Activated CD4-positive, CD25-positive, alpha-beta regulatory T cell (primary cell): ENCODE results near the gene AIF1.
A peak's percentile ranks its signal among the peaks of the same experiment; 100 is the strongest.

Experiments used
- DNase-seq, 4 experiments: peaks; one replicate each; lab custom pipeline; 2025; lab: John Stamatoyannopoulos, UW

The AIF1 gene

DNA sequence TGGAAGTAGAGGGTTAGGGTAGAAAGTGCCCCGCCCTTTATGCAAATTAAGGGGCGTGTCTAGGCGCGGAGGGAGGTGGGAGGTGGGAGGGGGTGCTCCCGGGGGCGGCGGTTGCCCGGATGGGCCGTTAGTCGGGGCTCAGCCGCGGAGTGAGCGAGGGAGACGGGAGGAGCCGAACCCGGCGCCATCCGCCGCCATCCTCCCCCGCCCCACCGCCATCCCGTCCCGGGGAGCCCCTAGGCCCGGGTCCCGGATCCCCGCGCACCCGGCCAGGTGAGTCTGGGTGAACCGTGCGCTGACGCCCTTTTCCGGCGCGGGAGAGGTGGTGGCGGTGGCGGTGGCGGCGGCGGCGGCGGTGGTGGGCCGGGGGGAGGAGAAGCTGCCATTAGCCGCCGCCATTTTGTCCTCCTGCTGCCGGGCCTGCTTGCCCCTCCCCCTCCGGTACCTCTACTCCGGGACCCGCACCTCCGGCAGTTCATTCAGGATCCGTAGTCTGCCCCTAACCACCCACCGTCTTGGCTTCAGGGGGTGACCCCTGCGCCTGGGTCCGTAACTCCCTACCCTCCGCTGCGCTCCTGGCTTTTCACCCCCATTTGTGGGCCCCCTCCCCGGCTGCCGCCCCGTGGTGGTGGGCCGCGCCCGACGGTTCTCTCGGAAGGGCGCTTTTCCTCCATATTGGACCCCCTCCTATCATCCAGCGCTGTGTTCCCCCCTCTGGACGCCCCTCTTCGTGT is 5.7 kb downstream of the AIF1 start, which contains the start of gene PRRC2A:
Gene PRRC2A (plus strand): TSS at position 130 of the 734 bp plus-strand sequence. CDS start 2,075 bp downstream, outside the sequence.
- DNase-seq = peak; percentile 85 to 99 (median 99)

GRCh38 chr6:31621320-31621939 is 6.4 kb downstream of the AIF1 start:
- no peak for DNase-seq

- no peak for DNase-seq
These were observed 7.0 kb downstream of the AIF1 start for GRCh38 chr6:31621991-31622390.

GRCh38 chr6:31622684-31623091 is 7.7 kb downstream of the AIF1 start:
- no peak for DNase-seq

GRCh38 chr6:31624070-31624469 is 9.0 kb downstream of the AIF1 start:
- DNase-seq = no peak

DNA sequence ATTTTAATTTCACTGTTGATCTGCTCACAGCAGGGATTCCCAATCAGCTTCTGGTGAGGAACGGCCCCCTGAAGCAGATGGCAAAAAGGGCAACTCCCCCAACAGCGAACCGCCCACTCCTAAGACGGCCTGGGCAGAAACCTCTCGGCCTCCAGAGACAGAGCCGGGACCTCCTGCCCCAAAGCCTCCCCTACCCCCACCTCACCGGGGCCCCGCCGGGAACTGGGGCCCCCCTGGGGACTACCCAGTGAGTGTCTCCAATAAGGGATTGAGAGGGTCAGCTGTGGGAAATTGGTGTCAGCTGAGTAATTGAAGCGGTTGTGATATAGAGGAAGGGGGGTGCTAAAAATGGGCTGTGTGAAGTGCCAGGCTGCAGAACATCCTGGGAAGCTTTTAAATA is 11.9 kb downstream of the AIF1 start:
- DNase-seq = no peak

DNA sequence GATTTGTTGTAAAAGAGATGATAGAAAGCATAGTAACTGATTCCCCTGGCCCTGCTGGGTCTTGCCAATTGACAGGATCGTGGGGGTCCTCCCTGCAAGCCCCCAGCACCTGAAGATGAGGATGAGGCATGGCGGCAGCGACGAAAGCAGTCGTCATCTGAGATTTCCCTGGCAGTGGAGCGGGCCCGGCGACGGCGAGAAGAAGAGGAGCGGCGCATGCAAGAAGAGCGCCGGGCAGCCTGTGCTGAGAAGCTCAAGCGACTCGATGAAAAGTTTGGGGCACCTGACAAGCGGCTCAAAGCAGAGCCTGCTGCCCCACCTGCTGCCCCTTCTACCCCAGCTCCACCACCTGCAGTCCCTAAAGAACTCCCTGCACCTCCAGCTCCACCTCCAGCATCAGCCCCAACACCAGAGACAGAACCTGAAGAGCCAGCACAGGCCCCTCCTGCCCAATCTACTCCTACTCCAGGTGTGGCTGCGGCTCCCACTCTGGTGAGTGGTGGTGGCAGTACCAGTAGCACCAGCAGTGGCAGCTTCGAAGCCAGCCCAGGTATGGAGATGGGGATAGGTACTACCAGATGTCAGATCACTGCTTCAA is 12.8 kb downstream of the AIF1 start:
- no peak for DNase-seq

- DNase-seq = no peak
These were observed 14.0 kb downstream of the AIF1 start for GRCh38 chr6:31629014-31629413.

DNA sequence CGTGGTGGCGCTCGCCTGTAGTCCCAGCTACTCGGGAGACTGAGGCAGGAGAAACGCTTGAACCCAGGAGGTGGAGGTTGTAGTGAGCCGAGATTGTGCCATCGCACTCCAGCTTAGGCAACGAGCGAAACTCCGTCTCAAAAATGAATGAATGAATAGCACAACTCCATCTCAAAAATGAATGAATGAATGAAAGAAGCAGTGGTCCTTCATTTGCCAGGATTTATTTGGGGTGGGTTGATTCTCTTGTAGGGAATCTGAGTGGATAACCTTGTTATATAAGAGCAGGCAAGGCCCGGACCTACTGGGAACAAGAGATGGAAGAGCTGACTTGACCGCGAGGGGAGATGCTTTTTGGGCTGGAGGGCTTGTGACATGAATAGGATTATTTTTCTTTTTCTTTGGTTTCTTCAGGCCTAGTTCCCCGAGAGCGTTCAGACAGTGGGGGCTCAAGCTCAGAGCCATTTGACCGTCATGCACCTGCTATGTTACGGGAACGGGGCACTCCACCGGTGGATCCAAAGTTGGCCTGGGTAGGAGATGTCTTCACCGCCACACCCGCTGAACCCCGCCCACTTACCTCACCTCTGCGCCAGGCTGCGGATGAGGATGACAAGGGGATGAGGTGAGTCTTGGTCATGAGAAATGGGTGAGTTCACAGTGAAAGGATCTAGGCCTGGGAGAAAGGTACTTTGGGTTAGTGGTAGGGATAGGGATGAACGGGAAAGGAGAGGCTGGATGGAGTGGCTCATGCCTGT is 15.3 kb downstream of the AIF1 start:
- DNase-seq = no peak

DNA sequence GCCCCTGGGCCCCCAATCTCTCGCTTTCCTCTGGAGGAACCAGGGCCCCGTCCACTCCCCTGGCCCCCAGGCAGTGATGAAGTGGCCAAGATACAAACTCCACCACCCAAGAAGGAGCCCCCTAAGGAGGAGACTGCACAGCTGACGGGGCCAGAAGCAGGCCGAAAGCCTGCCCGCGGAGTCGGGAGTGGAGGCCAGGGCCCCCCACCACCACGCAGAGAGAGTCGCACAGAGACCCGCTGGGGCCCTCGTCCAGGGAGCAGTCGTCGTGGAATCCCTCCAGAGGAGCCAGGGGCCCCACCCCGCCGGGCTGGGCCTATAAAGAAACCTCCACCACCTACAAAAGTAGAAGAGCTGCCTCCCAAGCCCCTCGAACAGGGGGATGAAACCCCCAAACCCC is 16.2 kb downstream of the AIF1 start:
- DNase-seq = no peak

DNA sequence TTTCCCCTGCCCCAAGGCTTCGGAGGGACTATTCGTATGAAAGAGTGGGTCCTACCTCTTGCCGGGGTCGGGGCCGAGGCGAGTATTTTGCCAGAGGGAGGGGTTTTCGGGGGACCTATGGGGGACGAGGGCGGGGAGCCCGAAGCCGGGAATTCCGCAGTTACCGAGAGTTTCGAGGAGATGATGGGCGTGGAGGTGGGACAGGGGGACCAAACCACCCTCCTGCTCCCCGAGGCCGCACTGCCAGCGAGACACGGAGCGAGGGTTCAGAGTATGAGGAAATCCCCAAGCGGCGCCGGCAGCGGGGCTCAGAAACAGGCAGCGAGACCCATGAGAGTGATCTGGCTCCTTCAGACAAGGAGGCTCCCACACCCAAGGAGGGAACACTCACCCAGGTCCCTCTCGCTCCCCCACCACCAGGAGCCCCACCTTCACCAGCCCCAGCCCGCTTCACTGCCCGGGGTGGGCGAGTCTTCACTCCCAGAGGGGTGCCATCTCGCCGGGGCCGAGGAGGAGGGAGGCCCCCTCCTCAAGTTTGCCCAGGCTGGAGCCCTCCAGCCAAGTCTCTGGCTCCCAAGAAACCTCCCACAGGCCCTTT is 16.7 kb downstream of the AIF1 start:
- no peak for DNase-seq

DNA sequence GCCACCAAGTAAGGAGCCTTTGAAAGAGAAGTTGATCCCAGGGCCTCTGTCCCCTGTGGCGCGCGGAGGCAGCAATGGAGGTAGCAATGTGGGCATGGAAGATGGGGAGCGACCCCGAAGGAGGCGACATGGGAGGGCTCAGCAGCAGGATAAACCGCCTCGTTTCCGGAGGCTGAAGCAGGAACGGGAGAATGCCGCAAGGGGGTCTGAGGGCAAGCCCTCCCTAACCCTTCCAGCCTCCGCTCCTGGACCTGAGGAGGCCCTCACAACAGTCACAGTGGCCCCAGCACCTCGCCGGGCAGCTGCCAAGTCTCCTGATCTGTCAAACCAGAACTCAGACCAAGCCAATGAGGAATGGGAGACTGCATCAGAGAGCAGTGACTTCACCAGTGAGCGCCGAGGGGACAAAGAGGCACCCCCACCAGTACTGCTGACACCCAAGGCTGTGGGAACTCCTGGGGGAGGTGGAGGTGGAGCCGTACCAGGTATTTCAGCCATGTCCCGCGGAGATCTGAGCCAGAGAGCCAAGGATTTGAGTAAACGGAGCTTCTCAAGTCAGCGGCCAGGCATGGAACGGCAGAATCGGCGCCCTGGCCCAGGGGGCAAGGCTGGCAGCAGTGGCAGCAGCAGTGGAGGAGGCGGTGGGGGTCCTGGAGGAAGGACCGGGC is 17.4 kb downstream of the AIF1 start:
- DNase-seq = no peak

GRCh38 chr6:31633447-31633846 is 18.4 kb downstream of the AIF1 start:
- DNase-seq = no peak

DNA sequence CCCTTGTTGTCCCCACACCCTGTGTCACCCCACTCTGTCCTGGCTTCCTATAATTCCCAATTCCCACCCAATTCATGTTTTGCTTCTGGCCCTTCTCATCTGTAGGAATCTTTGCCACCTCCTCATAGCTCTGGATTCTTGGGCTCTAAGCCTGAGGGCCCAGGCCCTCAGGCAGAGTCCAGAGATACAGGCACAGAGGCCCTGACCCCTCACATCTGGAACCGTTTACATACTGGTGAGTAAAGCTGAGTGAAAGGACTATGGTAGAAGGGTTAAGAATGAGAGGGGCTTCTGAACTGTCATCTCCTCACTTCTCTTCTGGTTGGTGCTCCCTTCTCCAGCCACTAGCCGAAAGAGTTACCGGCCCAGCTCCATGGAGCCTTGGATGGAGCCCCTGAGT is 19.1 kb downstream of the AIF1 start:
- no peak for DNase-seq

- no peak for DNase-seq
These were observed 20.0 kb downstream of the AIF1 start for GRCh38 chr6:31634969-31635575.

- DNase-seq = no peak
These were observed 21.9 kb downstream of the AIF1 start for GRCh38 chr6:31636698-31637596.

DNA sequence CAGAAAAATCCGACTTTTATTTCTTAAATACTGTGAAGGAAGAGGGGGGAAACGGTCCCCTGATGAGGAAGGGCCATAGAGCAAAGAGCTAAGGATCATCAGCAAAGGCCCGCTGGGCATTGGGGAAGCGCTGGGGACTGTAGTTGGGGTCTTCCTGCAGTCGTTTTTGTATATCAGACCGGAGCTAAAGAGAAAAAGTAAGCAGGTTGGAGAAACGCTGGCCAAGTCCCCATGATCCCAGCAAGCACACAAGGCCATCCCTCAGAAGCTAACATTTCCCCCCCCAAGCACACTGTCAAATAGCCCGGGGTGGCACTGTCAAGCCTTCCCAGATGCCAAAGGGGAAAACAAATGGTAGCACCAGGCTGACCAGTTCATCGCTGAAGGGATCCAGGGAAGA is 24.0 kb downstream of the AIF1 start:
- no peak for DNase-seq

DNA sequence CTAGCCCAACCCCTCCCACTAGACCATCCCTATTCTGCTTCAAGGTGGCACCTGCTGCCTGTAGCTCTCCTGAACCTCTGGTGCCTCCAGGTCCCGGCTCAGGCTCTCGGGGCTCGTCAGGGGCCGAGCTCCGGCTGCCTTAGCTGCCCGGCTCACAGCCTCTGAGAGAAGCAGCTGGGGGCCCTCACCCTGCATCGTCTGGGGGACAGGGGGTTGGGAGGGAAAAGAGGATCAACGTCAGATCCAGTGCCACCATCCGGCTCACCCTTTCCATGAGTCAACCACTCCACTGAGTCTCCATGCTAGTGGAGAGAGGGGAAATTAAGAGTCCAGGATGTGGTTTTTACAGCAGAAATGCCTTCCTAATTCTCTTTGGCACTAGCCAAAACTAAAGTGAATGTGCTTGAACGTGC is 24.4 kb downstream of the AIF1 start:
- DNase-seq = no peak

- DNase-seq = no peak
These were observed 25.6 kb downstream of the AIF1 start for GRCh38 chr6:31640612-31641011.

DNA sequence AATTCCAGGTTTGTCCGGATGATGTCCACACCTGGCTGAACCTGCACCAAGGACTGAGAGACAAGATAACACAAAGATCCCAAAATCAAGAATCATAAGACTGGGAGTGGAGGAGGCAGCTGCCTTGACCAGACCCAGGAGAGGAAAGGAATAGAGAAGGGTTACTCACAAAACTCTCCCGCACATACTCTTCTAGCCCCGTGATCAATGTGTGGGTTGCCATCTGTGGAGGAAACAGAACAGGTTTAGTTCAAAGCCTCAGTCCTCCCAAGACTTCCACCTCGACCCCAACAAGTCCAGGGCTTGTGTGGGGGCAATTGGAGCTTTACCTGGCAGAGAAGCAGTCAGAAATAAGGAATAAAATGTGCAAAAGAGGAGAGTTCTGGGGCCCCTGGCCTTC is 26.3 kb downstream of the AIF1 start:
- DNase-seq = no peak
